Ishikawa (cell line): Measurements from ENCODE around the gene CRTC3.

ENCODE experiments used
- CEBPB ChIP-seq: IDR thresholded peaks from 2 replicates; pipeline ENCODE4 v1.6.1; 2012
- CREB1 ChIP-seq: IDR thresholded peaks from 2 replicates; pipeline ENCODE4 v1.6.1; 2012; ENCODE audit warnings: low read depth
- EGR1 ChIP-seq: IDR thresholded peaks from 2 replicates; pipeline ENCODE4 v1.6.1; 2012
- EP300 ChIP-seq: IDR thresholded peaks from 2 replicates; pipeline ENCODE4 v1.6.1; 2012; ENCODE audit warnings: borderline replicate concordance
- FOXM1 ChIP-seq: IDR thresholded peaks from 2 replicates; pipeline ENCODE4 v1.6.1; 2012; ENCODE audit warnings: low read depth, borderline replicate concordance
- NFIC ChIP-seq: IDR thresholded peaks from 2 replicates; pipeline ENCODE4 v1.6.1; 2012
- RAD21 ChIP-seq: IDR thresholded peaks from 2 replicates; pipeline ENCODE4 v1.6.1; 2012; ENCODE audit warnings: low read depth
- TAF1 ChIP-seq: IDR thresholded peaks from 2 replicates; pipeline ENCODE4 v1.6.1; 2012; ENCODE audit warnings: low read depth, mild to moderate bottlenecking
- TCF12 ChIP-seq: IDR thresholded peaks from 2 replicates; pipeline ENCODE4 v1.6.1; 2012; ENCODE audit warnings: low read depth
- TEAD4 ChIP-seq: IDR thresholded peaks from 2 replicates; pipeline ENCODE4 v1.6.1; 2012
- YY1 ChIP-seq: IDR thresholded peaks from 2 replicates; pipeline ENCODE4 v1.6.1; 2012; ENCODE audit warnings: low read depth
- ZBTB7A ChIP-seq: IDR thresholded peaks from 2 replicates; pipeline ENCODE4 v1.6.1; 2012; ENCODE audit warnings: low read depth
- TF ChIP-seq, protein P1 (sequence below): IDR thresholded peaks from 2 replicates; pipeline ENCODE4 v1.6.1; 2012; ENCODE audit warnings: low read depth, mild to moderate bottlenecking
- TF ChIP-seq, protein P2 (sequence below): IDR thresholded peaks from 2 replicates; pipeline ENCODE4 v1.6.1; 2012
- TF ChIP-seq, protein P3 (sequence below): IDR thresholded peaks from 2 replicates; pipeline ENCODE4 v1.6.1; 2012

Gene CRTC3

DNA sequence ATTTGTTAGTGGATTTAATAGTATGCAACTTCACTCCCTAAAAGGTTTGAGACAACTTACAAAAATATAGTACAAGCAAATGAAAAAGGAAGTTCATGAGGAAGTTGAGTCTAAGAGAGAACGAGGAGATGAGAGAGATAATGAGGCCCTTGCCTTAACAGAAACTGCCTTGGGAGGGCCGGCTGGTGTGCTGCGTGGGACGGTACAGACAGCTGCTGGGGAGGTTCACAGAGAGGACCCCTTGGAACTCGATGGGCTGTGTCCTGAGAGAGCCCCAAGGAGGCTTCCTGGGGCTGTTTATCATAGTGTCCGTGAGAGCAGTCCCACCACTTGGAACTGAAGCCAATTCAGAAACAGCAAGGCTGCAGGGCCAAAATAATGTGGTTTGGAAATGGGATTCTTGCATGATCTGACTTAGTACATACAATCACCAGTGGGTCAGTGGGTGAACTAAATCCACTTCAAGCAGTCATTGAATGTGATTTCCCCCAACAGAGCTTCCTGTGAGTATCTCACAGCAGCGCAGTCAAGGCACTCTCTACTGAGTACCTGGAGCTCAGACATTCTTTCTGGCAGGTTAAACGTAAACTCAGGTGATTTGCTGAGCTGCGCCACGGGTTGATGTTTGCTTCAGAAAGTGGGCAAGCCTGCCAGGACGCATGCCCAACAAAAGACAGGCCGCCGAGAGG is 90.8 kb downstream of the CRTC3 start:
- TF ChIP-seq RAD21, result no peak
- no peak for TF ChIP-seq TCF12
- TF ChIP-seq TEAD4, result no peak

DNA sequence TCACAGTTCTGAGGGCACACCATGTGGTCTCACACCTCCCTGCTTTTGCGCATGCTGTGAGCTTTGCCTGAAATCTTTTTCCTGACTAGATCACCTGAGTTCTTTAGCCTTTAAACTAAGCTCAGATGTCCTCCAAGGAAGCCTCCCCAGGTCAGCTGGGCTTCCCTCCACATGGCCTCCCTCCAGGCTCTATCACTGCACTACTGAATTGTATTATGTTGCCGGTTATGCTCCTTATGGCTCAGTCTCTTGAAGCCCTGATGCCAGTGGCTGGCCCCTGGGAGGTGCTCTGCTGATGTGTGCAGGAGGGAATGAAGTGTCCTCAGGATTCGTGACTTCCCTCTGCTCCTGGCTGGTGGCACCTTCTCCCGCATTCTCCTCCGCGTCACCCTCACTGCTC is 94.1 kb downstream of the CRTC3 start:
- TF ChIP-seq RAD21, result no peak
- no peak for TF ChIP-seq EP300
- TF ChIP-seq, protein P1, sequence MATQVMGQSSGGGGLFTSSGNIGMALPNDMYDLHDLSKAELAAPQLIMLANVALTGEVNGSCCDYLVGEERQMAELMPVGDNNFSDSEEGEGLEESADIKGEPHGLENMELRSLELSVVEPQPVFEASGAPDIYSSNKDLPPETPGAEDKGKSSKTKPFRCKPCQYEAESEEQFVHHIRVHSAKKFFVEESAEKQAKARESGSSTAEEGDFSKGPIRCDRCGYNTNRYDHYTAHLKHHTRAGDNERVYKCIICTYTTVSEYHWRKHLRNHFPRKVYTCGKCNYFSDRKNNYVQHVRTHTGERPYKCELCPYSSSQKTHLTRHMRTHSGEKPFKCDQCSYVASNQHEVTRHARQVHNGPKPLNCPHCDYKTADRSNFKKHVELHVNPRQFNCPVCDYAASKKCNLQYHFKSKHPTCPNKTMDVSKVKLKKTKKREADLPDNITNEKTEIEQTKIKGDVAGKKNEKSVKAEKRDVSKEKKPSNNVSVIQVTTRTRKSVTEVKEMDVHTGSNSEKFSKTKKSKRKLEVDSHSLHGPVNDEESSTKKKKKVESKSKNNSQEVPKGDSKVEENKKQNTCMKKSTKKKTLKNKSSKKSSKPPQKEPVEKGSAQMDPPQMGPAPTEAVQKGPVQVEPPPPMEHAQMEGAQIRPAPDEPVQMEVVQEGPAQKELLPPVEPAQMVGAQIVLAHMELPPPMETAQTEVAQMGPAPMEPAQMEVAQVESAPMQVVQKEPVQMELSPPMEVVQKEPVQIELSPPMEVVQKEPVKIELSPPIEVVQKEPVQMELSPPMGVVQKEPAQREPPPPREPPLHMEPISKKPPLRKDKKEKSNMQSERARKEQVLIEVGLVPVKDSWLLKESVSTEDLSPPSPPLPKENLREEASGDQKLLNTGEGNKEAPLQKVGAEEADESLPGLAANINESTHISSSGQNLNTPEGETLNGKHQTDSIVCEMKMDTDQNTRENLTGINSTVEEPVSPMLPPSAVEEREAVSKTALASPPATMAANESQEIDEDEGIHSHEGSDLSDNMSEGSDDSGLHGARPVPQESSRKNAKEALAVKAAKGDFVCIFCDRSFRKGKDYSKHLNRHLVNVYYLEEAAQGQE, result no peak
- TF ChIP-seq TAF1, result no peak
- TF ChIP-seq, protein P2, sequence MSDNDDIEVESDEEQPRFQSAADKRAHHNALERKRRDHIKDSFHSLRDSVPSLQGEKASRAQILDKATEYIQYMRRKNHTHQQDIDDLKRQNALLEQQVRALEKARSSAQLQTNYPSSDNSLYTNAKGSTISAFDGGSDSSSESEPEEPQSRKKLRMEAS, result no peak

DNA sequence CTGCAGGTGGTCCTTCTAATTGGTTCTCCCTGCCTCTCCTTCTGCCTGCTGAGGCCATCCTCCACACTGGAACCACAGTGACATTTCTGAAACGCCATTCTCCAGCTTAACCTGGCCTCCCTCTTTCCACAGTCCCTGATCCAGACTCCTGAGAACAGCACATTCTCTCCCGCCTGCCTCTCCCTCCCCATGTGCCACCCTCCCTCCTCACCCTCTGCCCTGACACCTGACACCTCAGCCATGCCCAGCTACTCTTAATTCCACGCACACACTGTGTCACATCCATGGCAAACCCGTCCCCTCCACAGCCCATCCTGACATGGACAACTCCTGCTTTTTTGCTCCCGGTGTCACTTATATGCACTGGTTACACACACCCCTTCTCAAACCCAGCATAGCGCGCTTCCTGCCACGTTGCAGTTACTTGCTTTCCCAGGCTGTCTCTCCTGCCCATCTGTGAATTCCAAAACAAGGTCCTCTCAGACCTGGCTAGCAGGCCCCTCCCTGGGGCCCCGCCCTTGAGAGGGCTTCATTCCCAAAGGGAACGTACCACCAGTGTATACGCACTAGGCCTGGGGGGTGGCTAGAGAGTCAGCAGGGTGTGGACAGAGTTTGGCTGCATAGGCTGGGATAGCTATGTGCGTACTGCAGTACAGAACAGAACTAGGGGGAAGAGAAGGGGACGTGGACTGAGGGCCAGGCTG is 94.7 kb downstream of the CRTC3 start:
- 0 out of 2 replicates have a peak, but pooled peaks have one; percentile 14 for TF ChIP-seq TEAD4
- TF ChIP-seq CEBPB, result no peak
- TF ChIP-seq, protein P2, result peak; percentile 49

DNA sequence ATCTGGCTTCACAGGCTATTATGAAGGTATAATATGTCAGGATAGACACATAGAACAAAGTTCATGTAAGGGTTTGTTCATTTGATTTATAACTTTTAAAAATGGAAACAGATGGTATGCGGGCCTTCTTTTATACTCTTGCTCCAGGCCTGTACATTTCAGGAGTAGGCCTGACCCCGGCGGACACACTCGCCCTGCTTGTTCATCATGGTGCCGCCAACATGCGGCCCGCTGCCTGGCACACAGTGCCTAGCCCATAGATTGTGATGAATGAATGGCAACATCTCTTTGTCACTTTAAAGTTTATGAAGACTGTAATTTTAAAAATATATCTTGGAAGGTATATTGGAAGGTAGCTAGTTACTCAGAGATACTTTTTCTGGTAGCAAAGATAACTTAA is 95.3 kb downstream of the CRTC3 start:
- TF ChIP-seq FOXM1 (no peak), YY1 (no peak), TEAD4 (no peak), TAF1 (no peak), EP300 (no peak), NFIC (no peak), CEBPB (no peak), ZBTB7A (no peak), RAD21 (no peak), CREB1 (no peak), TCF12 (no peak), EGR1 (no peak)
- TF ChIP-seq, protein P3, sequence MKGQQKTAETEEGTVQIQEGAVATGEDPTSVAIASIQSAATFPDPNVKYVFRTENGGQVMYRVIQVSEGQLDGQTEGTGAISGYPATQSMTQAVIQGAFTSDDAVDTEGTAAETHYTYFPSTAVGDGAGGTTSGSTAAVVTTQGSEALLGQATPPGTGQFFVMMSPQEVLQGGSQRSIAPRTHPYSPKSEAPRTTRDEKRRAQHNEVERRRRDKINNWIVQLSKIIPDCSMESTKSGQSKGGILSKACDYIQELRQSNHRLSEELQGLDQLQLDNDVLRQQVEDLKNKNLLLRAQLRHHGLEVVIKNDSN, result no peak
- TF ChIP-seq, protein P2, result no peak

DNA sequence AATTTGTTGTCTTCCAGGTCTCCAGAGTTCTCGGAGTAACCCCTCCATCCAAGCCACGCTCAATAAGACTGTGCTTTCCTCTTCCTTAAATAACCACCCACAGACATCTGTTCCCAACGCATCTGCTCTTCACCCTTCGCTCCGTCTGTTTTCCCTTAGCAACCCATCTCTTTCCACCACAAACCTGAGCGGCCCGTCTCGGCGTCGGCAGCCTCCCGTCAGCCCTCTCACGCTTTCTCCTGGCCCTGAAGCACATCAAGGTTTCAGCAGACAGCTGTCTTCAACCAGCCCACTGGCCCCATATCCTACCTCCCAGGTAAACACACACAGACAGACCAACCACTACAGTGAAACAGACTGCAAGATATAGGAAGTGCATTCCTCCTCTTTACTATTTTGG is 99.5 kb downstream of the CRTC3 start:
- TF ChIP-seq YY1 (no peak), RAD21 (no peak), TEAD4 (no peak), FOXM1 (no peak), TCF12 (no peak), CEBPB (no peak), ZBTB7A (no peak), EP300 (no peak), EGR1 (no peak)
- TF ChIP-seq, protein P2, result no peak
- TF ChIP-seq, protein P1, result no peak
- TF ChIP-seq, protein P3, result no peak

DNA sequence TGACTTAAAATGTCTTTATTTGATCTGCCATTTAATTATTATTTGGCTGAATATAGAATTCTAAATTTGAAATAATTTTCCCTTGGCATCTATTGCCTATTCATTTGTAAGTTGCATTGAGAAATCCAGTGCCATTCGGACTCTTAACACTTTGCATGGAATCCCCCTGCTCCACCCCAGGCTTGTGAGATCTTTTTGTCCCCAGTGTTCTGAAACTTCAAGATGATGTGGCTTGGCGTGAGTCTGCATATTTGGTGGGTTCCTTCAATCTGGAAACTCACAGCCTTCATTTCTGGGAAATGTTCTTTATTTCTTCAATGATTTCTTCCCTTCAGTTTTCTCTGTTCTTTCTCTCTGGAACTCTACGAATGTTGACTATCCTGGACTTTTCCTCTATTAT is 103.6 kb downstream of the CRTC3 start:
- TF ChIP-seq TEAD4, result no peak
- TF ChIP-seq NFIC, result no peak
- no peak for TF ChIP-seq CREB1
- no peak for TF ChIP-seq EGR1
- TF ChIP-seq, protein P3, result no peak
- no peak for TF ChIP-seq YY1
- no peak for TF ChIP-seq RAD21
- TF ChIP-seq FOXM1, result no peak
- TF ChIP-seq, protein P2, result no peak
- TF ChIP-seq, protein P1, result no peak
- no peak for TF ChIP-seq ZBTB7A
- no peak for TF ChIP-seq TCF12
- no peak for TF ChIP-seq CEBPB
- no peak for TF ChIP-seq EP300
- no peak for TF ChIP-seq TAF1
